Fibroblast of pulmonary artery (primary cell): ENCODE measurements around the gene GNPNAT1.

Source experiments
- DNase-seq: peaks from one replicate; pipeline ENCODE4 v3.0.0-alpha.2; 2010; ENCODE audit warnings: low read depth
- H3K4me3 ChIP-seq: replicated peaks from 2 replicates; pipeline ENCODE4 v1.5.1; 2011; ENCODE audit warnings: low read depth, mild to moderate bottlenecking, control low read depth, low read length, moderate library complexity
- CTCF ChIP-seq: IDR thresholded peaks from 2 replicates; pipeline ENCODE4 v1.5.1; 2011; ENCODE audit warnings: mild to moderate bottlenecking, control low read depth, low read length, inconsistent platforms; ENCODE audit errors: missing control alignments

GNPNAT1 gene

GRCh38 chr14:52790756-52791222, 618 bp downstream of the GNPNAT1 start:
- no peak for DNase-seq
- TF ChIP-seq CTCF: no peak
- H3K4me3 ChIP-seq: peak overlapping the region; percentile 73

GRCh38 chr14:52790011-52790755, 1.2 kb downstream of the GNPNAT1 start:
- H3K4me3 ChIP-seq: peak overlapping the region; percentile 73
- no peak for TF ChIP-seq CTCF
- no peak for DNase-seq

- DNase-seq: no peak
Observed at GRCh38 chr14:52789118-52789517, 2.3 kb downstream of the GNPNAT1 start.

GRCh38 chr14:52786887-52787286, 4.5 kb downstream of the GNPNAT1 start:
- DNase-seq: no peak
- H3K4me3 ChIP-seq: no peak overlapping the region
- no peak for TF ChIP-seq CTCF

More at GRCh38 chr14:52789118-52789517, 2.3 kb downstream of the GNPNAT1 start:
- TF ChIP-seq CTCF: no peak
- peak overlapping the region; percentile 73 for H3K4me3 ChIP-seq

- no peak overlapping the region for H3K4me3 ChIP-seq
- no peak for DNase-seq
Observed at GRCh38 chr14:52783206-52783605, 8.2 kb downstream of the GNPNAT1 start.

GRCh38 chr14:52781629-52782028, 9.8 kb downstream of the GNPNAT1 start:
- H3K4me3 ChIP-seq: no peak overlapping the region
- TF ChIP-seq CTCF: no peak
- DNase-seq: peak; percentile 27

More at GRCh38 chr14:52783206-52783605, 8.2 kb downstream of the GNPNAT1 start:
- TF ChIP-seq CTCF: no peak

GRCh38 chr14:52780893-52781292, 10.5 kb downstream of the GNPNAT1 start:
- H3K4me3 ChIP-seq: no peak overlapping the region
- peak; percentile 23 for DNase-seq
- no peak for TF ChIP-seq CTCF
